Measurements from ENCODE around the gene RASGEF1B.

- TF ChIP-seq POLR2AphosphoS5 (IDR thresholded peaks at IDR 0.05; ENCODE audit: low read depth, low read length) = no peak
- no peak for TF ChIP-seq SIN3A (IDR thresholded peaks at IDR 0.05; ENCODE audit: borderline replicate concordance, insufficient read depth, low read length)
These were observed 1.8 kb downstream of the RASGEF1B start for GRCh38 chr4:81469781-81470455.

All from PFSK-1 (cell line).